PFSK-1 (cell line): ENCODE results near the gene RPL29.

ENCODE experiments used
- POLR2AphosphoS5 ChIP-seq: IDR thresholded peaks from 2 replicates; pipeline ENCODE4 v1.6.1; 2012; ENCODE audit warnings: low read depth, mild to moderate bottlenecking, control low read depth, low read length, moderate library complexity
- SIN3A ChIP-seq: IDR thresholded peaks from 2 replicates; pipeline ENCODE4 v1.6.1; 2012; ENCODE audit warnings: mild to moderate bottlenecking, low read length, moderate library complexity, borderline replicate concordance; ENCODE audit not compliant: insufficient read depth
- TF ChIP-seq, protein P1 (sequence below), 2 experiments: IDR thresholded peaks; 2 replicates each; pipeline versions ENCODE4 v1.6.1 to v1.8.0; 2011 to 2012; ENCODE audit warnings: low read depth in 2 of 2, low read length in 2 of 2, control low read depth in 1 of 2, inconsistent platforms in 1 of 2, mild to moderate bottlenecking in 1 of 2, moderate library complexity in 1 of 2; ENCODE audit not compliant: insufficient read depth in 1 of 2

GRCh38 chr3:52036829-52037228 lies 41.1 kb upstream of the RPL29 start:
- TF ChIP-seq POLR2AphosphoS5 (no peak), SIN3A (no peak)
- TF ChIP-seq, protein P1, sequence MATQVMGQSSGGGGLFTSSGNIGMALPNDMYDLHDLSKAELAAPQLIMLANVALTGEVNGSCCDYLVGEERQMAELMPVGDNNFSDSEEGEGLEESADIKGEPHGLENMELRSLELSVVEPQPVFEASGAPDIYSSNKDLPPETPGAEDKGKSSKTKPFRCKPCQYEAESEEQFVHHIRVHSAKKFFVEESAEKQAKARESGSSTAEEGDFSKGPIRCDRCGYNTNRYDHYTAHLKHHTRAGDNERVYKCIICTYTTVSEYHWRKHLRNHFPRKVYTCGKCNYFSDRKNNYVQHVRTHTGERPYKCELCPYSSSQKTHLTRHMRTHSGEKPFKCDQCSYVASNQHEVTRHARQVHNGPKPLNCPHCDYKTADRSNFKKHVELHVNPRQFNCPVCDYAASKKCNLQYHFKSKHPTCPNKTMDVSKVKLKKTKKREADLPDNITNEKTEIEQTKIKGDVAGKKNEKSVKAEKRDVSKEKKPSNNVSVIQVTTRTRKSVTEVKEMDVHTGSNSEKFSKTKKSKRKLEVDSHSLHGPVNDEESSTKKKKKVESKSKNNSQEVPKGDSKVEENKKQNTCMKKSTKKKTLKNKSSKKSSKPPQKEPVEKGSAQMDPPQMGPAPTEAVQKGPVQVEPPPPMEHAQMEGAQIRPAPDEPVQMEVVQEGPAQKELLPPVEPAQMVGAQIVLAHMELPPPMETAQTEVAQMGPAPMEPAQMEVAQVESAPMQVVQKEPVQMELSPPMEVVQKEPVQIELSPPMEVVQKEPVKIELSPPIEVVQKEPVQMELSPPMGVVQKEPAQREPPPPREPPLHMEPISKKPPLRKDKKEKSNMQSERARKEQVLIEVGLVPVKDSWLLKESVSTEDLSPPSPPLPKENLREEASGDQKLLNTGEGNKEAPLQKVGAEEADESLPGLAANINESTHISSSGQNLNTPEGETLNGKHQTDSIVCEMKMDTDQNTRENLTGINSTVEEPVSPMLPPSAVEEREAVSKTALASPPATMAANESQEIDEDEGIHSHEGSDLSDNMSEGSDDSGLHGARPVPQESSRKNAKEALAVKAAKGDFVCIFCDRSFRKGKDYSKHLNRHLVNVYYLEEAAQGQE (IDR thresholded peaks at IDR 0.05; ENCODE audit: insufficient read depth in 1 of 2, low read depth in 2 of 2, low read length in 2 of 2), result no peak
